ES-I3 (cell line): Measurements from ENCODE around the gene RIN3.

ENCODE experiments used
- H3K36me3 ChIP-seq: 2 replicates; pipeline ENCODE4 v1.6.1; 2013; ENCODE audit warnings: mild to moderate bottlenecking, low read length, control low read depth, moderate library complexity; ENCODE audit not compliant: insufficient read depth
- H3K4me1 ChIP-seq: 2 replicates; pipeline ENCODE4 v1.6.1; 2013; ENCODE audit warnings: mild to moderate bottlenecking, control low read depth, low read length; ENCODE audit not compliant: insufficient read depth
- H3K9ac ChIP-seq: 2 replicates; pipeline ENCODE4 v1.6.1; 2013; ENCODE audit warnings: low read depth, mild to moderate bottlenecking, low read length, moderate library complexity
- H3K9me3 ChIP-seq: 2 replicates; pipeline ENCODE4 v1.6.1; 2013; ENCODE audit warnings: mild to moderate bottlenecking, low read length, moderate library complexity; ENCODE audit not compliant: control insufficient read depth, insufficient read depth

The RIN3 gene

DNA sequence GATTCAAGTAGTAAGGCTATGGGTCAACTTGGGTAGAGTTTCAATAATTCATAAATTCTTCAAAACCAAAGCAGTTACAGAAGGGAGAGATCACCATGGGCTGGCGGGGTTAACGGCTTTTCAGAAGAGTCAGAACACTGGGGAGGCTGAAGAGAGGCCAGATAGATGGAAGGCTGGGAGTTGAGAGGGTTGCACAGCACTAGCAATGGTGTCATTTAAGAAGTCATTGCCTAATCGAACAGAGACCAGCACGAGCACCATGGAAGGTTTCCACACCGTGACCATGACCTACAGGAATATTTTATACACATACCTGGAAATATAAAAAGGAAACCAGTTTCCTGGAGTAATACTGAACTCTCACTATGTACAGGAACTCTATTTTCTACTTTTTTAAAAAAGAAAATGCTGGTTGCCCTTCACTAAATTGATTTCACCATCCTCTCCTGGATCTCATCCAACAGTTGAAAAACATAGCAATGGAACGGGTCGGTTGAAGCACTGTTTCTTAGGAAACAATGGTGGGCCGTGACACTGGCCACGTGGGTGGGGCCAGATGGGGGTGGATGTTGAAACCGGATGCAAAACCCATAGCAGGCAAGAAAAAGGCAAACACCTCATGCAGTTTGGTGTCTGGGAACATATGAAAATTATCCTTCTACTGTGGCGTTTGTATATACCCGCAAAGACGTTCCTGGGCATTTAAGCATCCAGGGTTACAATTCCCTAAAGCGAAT is 38.0 kb upstream of the RIN3 start:
- Histone ChIP-seq H3K9me3 (no peaks in the 10 kb centered on the region), H3K9ac (no peak overlapping the region), H3K4me1 (peaks cover 25% of the 10 kb centered on the region), H3K36me3 (no peaks in the 10 kb centered on the region)

DNA sequence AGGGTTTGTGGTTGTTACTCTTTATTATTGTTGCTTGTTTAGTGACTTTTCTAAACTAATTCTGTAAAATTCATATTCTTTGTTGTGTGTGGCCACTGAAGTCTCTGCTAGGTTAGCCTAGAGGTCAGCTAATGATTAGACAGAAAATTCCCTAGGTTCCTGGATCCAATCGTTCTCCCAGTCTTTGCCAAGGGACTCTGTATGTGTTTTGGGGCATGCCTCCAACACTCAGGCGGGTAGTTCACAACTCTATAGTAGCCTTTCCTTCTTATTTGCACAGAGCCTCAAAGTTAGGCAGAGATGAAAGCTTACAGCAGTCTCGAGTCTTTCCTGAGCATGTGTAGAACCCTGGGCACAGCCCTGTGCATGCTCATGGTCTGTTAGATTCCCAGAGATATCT is 32.7 kb upstream of the RIN3 start:
- Histone ChIP-seq H3K4me1 (no peaks in the 10 kb centered on the region), H3K36me3 (no peaks in the 10 kb centered on the region), H3K9ac (no peak overlapping the region), H3K9me3 (no peaks in the 10 kb centered on the region)

DNA sequence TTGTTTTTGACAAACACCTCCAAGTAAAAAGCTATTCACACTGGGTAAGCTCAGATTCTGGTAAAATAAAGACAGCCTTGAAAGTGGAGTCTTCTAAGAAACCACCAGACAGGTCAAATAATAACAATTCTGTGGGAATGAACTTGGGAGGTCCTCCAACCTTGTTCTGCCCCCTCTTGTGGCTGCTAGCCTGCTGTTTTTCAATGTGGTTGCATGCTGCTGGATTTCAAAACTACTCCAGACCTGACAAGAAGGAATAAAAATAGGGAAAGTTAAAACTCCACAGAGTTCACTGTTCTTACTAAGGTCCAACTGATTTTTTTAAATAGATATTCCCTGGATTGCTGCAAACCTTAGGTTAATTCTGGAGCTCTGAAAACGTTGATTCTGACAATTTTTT is 32.2 kb upstream of the RIN3 start:
- H3K4me1 ChIP-seq: no peaks in the 10 kb centered on the region
- H3K9ac ChIP-seq: no peak overlapping the region
- no peaks in the 10 kb centered on the region for H3K9me3 ChIP-seq
- no peaks in the 10 kb centered on the region for H3K36me3 ChIP-seq

DNA sequence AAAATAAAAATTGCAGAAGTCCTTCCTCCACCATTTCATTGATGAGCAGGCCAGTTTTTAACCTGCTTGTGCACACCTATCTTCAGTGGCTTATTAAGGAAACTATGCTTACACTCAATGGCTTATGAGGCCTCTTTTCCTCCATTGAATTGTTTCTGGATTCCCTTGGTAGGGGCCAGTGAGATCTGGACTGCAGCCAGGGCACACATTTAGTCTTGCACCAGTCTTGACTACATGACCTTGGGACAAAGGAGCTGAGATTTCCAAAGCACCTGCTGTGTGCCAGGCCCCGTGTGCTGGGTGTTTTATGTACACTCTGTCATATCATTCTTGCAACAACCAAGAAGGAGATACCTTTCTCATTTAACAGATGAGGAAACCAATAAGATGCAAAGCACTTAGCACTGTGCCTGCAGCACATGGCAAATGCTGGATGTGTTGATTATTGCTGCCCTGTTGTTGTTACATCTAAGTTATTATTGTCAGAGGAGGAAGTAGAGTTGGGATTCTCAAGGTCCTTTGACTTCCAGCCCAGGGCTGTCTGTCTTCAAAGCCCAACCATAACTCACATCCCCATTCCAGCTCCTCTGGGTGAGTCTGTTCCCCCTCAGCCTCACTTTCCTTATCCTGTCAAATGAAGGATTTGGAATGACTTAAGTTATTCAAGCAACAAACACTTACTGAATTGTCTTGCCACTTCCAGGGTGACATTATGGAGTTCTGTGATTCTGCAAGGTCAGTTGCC is 31.6 kb upstream of the RIN3 start:
- Histone ChIP-seq H3K9ac (no peak overlapping the region), H3K36me3 (no peaks in the 10 kb centered on the region), H3K9me3 (no peaks in the 10 kb centered on the region), H3K4me1 (no peaks in the 10 kb centered on the region)

DNA sequence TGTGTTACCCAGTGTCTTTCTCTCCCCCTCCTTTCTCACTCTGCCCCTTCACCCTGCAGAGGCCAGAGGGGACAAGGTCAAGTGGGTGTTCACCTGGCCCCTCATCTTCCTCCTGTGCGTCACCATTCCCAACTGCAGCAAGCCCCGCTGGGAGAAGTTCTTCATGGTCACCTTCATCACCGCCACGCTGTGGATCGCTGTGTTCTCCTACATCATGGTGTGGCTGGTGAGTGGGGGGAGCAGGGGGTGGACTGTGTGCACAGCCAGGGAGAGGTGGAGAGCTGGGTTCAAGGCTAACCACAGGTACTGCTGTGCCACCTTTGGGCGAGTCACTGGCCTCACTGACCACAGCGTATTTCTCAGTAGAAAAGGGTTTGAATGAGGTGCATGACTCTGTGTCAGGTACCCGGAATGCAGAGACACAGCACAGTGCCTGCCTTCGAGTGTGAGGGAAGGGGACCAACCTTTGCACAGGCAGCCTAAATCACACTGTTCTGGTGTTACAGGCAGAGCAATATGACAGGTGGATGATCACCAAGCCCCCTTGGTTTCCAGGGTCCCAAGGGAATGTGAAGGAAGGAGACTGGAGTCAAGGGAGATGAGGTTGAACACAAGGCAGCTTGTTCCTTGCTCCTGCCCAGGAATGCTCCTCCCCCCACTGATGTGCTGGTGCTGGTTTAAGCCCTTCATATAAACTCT is 30.8 kb upstream of the RIN3 start:
- Histone ChIP-seq H3K36me3 (no peaks in the 10 kb centered on the region), H3K4me1 (no peaks in the 10 kb centered on the region)

DNA sequence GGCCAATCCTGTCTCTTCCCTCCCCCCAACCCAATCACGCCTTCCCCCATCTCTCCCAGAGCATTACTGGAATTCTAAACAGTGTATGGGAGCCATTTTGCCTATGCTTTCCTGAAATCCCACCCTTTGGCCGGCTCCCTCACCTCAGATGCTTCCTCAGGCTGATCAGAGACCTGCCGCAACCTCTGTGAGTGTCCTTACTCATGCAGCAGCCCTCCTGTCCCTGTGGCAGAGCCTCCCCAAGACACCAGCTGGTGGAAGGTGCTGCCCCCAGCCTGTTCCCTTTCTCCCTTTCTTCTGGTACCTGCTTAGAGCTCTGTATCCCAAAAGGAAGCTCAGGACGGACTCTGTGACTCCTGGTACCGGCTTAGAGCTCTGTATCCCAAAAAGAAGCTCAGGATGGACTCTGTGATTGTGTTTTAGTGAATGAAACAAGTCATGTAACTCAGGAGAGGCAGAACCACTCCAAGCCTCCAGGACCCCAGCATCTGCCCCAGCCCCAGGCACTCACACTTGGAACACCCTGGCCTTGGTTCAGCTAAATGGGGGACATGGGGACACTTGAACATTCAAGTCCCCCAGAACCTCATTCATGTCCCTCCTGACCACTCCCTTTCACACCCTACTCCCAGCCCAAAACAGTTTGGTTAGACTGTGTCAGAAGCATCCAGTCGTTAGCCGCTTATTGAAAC is 29.3 kb upstream of the RIN3 start:
- no peak overlapping the region for H3K9ac ChIP-seq
- H3K36me3 ChIP-seq: no peaks in the 10 kb centered on the region
- no peaks in the 10 kb centered on the region for H3K4me1 ChIP-seq
- no peaks in the 10 kb centered on the region for H3K9me3 ChIP-seq

More for the DNA sequence above, 30.8 kb upstream of the RIN3 start:
- H3K9ac ChIP-seq: no peak overlapping the region
- no peaks in the 10 kb centered on the region for H3K9me3 ChIP-seq

DNA sequence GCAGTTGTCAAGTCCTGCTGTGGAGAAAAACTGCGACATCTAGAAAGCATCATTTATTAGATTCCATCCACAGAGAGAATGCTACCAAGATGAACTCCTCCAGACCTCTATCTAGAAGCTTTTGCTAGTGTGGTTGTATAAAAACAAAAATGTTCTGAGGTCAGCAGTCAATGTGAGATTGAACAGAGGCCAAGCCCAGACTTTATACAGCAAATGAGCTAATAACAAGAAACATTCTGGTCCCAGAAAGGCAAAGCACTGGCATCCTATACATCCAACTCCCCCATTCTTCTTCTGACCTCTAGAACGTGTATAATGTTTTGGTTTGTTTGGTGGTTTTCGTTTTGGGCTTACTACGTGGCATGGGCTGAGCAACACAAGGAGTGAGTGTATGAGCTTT is 26.7 kb upstream of the RIN3 start:
- no peaks in the 10 kb centered on the region for H3K36me3 ChIP-seq

DNA sequence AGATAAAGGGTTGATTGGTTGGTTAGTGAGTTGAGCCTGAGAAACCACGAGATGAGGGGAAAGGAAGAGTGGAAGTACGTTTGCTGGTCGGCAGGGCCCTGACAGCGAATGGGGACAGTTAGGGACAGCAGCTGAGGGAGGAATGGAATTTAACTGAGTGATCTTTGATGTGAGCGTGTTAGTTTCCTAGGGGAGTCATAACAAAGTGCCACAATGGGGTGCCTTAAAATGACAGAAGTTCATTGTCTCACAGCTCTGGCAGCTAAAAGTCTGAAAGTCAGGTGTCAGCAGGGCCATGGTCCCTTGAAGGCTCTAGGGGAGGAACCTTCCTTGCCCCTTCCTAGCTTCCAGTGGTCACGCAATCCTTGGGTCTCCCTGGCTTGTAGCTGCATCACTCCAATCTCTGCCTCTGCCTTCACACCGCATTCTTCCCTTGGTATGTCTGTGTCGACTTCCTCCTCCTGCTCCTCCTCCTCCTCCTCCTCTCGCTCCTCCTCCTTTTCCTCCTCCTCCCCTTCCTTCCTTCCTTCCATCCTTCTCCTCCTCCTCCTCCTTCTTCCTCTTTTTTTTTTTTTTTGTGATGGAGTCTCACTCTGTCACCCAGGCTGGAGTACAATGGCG is 26.0 kb upstream of the RIN3 start:
- Histone ChIP-seq H3K9me3 (no peaks in the 10 kb centered on the region), H3K36me3 (no peaks in the 10 kb centered on the region), H3K4me1 (peaks cover 5% of the 10 kb centered on the region; the same call in 1 of the 2 replicates), H3K9ac (no peak overlapping the region)

More for the DNA sequence above, 26.7 kb upstream of the RIN3 start:
- peaks cover 5% of the 10 kb centered on the region; the same call in 1 of the 2 replicates for H3K4me1 ChIP-seq
- H3K9ac ChIP-seq: no peak overlapping the region
- no peaks in the 10 kb centered on the region for H3K9me3 ChIP-seq

DNA sequence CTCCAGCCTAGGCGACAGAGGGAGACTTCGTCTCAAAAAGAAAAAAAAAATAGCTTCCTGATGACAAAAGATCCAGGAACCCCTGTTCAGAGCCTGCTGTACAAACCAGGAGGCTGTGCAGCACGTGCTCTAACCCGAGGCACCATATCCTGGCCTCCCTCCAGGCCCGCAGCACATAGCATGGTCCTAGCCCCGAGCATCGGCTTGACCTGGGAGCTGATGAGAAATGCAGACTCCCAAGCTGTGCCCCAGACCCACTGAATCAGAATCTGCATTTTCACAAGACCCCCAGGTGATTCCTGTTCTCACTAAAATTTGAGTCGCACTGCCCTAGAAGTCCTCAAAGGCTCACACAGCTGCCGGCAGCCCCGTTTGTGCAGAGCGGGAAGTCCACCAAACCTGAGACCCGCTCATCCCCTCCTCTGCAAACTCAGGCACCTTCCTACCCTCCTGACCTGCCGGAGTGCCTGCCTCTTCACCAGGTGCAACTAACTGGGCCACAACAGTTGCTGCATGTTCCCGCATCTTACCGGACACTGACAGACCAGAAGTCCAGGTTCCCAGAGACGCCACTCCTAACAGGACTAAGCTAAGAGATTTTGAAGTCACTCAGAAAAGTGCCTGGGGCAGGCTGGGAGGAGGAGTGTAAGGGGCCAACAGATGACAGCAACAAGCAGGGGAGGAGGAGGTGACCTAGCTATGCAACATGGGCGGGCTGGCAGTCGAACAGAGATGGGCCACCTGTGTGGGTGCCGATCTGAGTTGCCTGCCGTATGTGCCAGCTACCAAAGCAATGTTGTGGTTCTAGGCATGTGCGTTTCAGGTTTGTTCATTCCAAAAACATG is 24.0 kb upstream of the RIN3 start:
- Histone ChIP-seq H3K9ac (no peak overlapping the region), H3K4me1 (peaks cover 5% of the 10 kb centered on the region; the same call in 1 of the 2 replicates), H3K36me3 (no peaks in the 10 kb centered on the region), H3K9me3 (no peaks in the 10 kb centered on the region)

DNA sequence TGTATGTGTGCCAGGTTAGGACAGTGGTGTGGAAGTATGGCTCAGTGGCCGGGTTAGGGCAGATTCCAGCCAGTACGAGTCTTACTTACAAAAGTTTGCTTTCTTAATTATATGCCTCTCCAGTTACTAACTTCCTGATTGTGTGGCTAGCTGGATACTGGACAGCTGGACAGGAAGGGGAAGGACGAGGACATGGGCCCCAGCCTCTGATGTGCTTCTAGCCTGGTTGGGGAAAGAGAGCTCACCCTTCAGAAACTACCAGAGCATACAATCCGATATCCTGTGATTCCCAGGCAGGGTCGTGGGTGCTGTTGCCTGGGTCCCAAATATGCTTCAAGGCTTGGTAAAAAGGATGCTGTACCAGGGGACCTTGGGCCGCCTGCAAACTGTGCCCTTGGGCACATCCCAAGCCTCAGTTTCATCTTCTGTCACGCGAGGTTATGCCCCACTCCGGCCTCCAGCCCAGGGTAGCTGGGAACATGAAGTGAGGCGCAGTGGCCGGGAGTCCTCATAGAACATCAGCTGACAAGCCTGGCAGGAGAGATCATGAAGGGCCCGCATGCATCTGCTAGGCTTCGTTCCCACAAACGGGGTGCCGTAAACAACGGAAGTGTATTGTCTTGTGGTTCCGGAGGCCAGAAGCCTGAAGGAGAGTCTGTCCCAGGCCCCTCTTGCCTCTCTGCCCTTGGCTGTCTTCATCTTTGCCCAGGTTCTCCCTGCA is 23.2 kb upstream of the RIN3 start:
- H3K36me3 ChIP-seq: no peaks in the 10 kb centered on the region
- H3K4me1 ChIP-seq: peaks cover 11% of the 10 kb centered on the region
- no peak overlapping the region for H3K9ac ChIP-seq

DNA sequence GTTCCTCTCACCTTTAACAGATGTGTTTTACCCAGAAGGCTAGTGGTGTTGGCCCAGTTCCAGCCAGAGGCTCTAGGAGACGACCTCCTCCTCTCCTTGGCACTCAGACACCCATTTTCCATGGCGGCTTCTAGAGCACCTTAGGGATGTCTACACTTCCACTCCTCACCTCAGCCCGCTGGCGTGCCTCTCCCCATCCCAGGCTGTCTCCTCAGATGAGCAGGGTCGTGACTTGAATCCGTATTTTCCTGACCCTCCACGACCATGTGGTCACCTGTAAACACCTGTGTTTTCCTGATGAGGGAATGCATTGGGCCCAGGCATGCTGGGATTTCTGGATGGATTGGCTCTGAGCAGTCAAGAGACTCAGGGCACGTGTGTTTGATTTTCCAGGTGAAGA is 21.8 kb upstream of the RIN3 start:
- peaks cover 13% of the 10 kb centered on the region for H3K4me1 ChIP-seq
- no peaks in the 10 kb centered on the region for H3K9me3 ChIP-seq
- no peaks in the 10 kb centered on the region for H3K36me3 ChIP-seq
- no peak overlapping the region for H3K9ac ChIP-seq

More for the DNA sequence above, 23.2 kb upstream of the RIN3 start:
- no peaks in the 10 kb centered on the region for H3K9me3 ChIP-seq

DNA sequence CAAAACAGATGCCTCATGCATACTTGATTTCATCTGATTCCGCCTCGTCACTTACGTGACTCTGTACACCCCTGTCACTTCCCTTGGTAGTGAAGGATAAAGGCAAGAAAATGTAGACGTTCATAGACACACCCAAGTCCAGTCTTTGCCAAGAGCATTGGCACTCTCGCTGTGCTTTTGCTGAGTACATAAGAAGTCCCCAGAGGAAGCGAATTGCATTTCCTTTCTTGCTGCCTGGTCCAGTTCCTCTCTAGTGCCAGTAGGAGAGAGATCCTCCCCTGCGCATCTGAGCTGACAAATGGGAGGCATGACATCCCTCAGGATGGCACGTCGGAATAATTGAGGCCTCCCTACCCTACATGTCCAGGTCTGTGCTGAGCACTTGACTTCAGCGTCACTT is 21.3 kb upstream of the RIN3 start:
- H3K9me3 ChIP-seq: no peaks in the 10 kb centered on the region
- no peaks in the 10 kb centered on the region for H3K36me3 ChIP-seq
- H3K9ac ChIP-seq: no peak overlapping the region
- peaks cover 13% of the 10 kb centered on the region for H3K4me1 ChIP-seq

DNA sequence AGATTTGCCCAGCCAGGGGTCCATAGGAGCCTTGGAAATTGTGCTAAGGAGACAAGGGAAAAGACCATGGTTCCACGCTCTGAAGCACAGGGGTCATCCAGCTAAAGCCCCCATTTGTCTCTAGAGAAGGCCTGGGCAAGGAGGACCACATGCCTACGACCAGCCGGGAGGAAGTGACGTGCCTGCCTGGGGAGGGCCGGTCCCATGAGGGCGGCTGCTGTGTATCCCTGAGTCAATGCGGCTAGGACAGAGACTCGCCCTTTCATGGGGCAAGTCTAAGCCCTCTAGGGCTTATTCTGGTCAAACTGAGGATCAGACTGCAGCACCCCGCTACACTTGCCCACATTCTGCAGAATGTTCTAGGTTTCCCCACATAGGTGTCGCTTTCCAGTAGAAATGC is 20.6 kb upstream of the RIN3 start:
- no peaks in the 10 kb centered on the region for H3K9me3 ChIP-seq
- H3K9ac ChIP-seq: no peak overlapping the region
- H3K4me1 ChIP-seq: peaks cover 13% of the 10 kb centered on the region
- H3K36me3 ChIP-seq: no peaks in the 10 kb centered on the region
